Karpas-422 (cell line): Measurements from ENCODE around the gene FHL3. TPM values are rescaled to one million over a fixed set of nuclear protein-coding genes. Genes with fewer than 3 reads are reported as not detected.
A peak's percentile ranks its signal among the peaks of the same experiment; 100 is the strongest.
"Not testable (repeated sequence)": the region's sequence is repeated elsewhere in the genome, so short reads cannot be mapped to it uniquely, and the experiment has no call there.

ENCODE experiments used
- DNase-seq: peaks from one replicate; pipeline ENCODE4 v3.0.0-alpha.2; 2015
- H2AFZ ChIP-seq: fragments of 200-600 bp; sonication (generic); 2 replicates; pipeline ENCODE4 v1.6.1; 2014; ENCODE audit warnings: antibody characterized with exemption, low read length, mixed read lengths
- H3K27ac ChIP-seq: fragments of 200-600 bp; sonication (generic); 2 replicates; pipeline ENCODE4 v1.5.1; 2014; ENCODE audit warnings: mild to moderate bottlenecking, low read length, moderate library complexity
- H3K27me3 ChIP-seq: fragments of 200-600 bp; sonication (generic); 2 replicates; pipeline ENCODE4 v1.6.1; 2014; ENCODE audit warnings: low read length, mixed read lengths
- H3K36me3 ChIP-seq: fragments of 200-600 bp; sonication (generic); 2 replicates; pipeline ENCODE4 v1.6.1; 2014; ENCODE audit warnings: low read length, mixed read lengths; ENCODE audit not compliant: insufficient read depth
- H3K4me1 ChIP-seq: fragments of 200-600 bp; sonication (generic); 2 replicates; pipeline ENCODE4 v1.6.1; 2014; ENCODE audit warnings: mild to moderate bottlenecking, low read length, mixed read lengths
- H3K4me2 ChIP-seq: fragments of 200-600 bp; sonication (generic); 2 replicates; pipeline ENCODE4 v1.6.1; 2014; ENCODE audit warnings: low read length, low read depth, mild to moderate bottlenecking; ENCODE audit not compliant: poor library complexity, severe bottlenecking
- H3K4me3 ChIP-seq: fragments of 200-600 bp; sonication (generic); 2 replicates; pipeline ENCODE4 v1.5.1; 2014; ENCODE audit warnings: mild to moderate bottlenecking, antibody characterized with exemption, low read length, mixed read lengths
- H3K79me2 ChIP-seq: fragments of 200-600 bp; sonication (generic); 2 replicates; pipeline ENCODE4 v1.6.1; 2014; ENCODE audit warnings: mild to moderate bottlenecking, low read length, mixed read lengths
- H3K9ac ChIP-seq: fragments of 200-600 bp; sonication (generic); 2 replicates; pipeline ENCODE4 v1.6.0; 2014; ENCODE audit warnings: low read length
- H3K9me2 ChIP-seq: fragments of 200-600 bp; sonication (generic), shearing (Covaris generic); replicated peaks from 2 replicates; pipeline ENCODE4 v1.6.0; 2014; ENCODE audit warnings: mild to moderate bottlenecking, low read length, moderate library complexity; ENCODE audit not compliant: insufficient read depth
- H3K9me3 ChIP-seq: fragments of 300-700, 200-600 bp; sonication (generic); 2 replicates; pipeline ENCODE4 v1.6.1; 2014; ENCODE audit warnings: low read length, mixed read lengths
- H4K20me1 ChIP-seq: fragments of 200-600 bp; sonication (generic); 2 replicates; pipeline ENCODE4 v1.6.1; 2014; ENCODE audit warnings: mild to moderate bottlenecking, antibody characterized with exemption, low read length, low read depth; ENCODE audit not compliant: insufficient read depth
- total RNA-seq: library from RNA; depleted of rRNA; stranded (reverse); fragments of >200 nt; shearing (Covaris generic); gene quantifications from 2 replicates; pipeline ENCODE4 v1.2.3, GENCODE V29; 2014; ENCODE audit warnings: low replicate concordance

Gene FHL3
- total RNA-seq, 1 experiment from 2014 or later, result 10.7 TPM

DNA sequence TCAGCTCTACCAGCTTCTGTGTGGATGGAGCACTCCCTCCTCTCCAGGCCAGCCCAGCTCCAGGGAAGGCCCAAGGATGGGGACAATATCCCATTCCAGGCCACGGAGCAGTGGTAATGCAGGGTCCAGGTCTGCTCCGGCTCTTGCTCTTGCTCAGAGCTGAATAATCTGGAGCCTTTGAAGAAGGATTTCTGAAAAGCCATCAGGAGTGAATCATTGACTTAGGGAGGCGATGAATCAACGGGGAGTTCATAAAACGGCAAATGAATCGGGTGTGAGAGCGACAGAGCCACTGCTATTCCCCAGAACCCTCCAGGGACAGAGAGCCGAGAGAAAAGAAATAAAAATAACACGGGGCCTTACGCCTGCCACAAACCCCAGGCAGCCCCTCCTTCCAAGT is 33.5 kb upstream of the FHL3 start:
- no peak overlapping the region for H3K27ac ChIP-seq
- H3K4me3 ChIP-seq, result no peak overlapping the region
- H2AFZ ChIP-seq, result no peak overlapping the region
- no peaks in the 10 kb centered on the region for H3K9me3 ChIP-seq
- no peaks in the 10 kb centered on the region for H3K9me2 ChIP-seq
- H3K4me1 ChIP-seq, result peaks cover 6% of the 10 kb centered on the region; the same call in 1 of the 2 replicates
- no peaks in the 10 kb centered on the region for H3K79me2 ChIP-seq
- H3K27me3 ChIP-seq, result no peaks in the 10 kb centered on the region
- no peaks in the 10 kb centered on the region for H3K36me3 ChIP-seq
- H3K4me2 ChIP-seq, result no peak overlapping the region
- H4K20me1 ChIP-seq, result peaks cover 5% of the 10 kb centered on the region; the same call in 1 of the 2 replicates
- H3K9ac ChIP-seq, result no peak overlapping the region
- DNase-seq, result no peak

GRCh38 chr1:38037221-38037939 is 32.1 kb upstream of the FHL3 start:
- Histone ChIP-seq H3K27ac (no peak overlapping the region), H3K27me3 (no peaks in the 10 kb centered on the region), H3K4me2 (no peak overlapping the region), H4K20me1 (peaks cover 5% of the 10 kb centered on the region; the same call in 1 of the 2 replicates), H3K4me1 (peaks cover 6% of the 10 kb centered on the region; the same call in 1 of the 2 replicates), H3K36me3 (no peaks in the 10 kb centered on the region), H3K79me2 (no peaks in the 10 kb centered on the region), H3K9ac (no peak overlapping the region), H3K9me3 (no peaks in the 10 kb centered on the region), H3K4me3 (no peak overlapping the region), H2AFZ (no peak overlapping the region), H3K9me2 (no peaks in the 10 kb centered on the region)
- DNase-seq, result peak; percentile 67

- no peaks in the 10 kb centered on the region for H3K79me2 ChIP-seq
- no peaks in the 10 kb centered on the region for H3K9me2 ChIP-seq
- no peak overlapping the region for H2AFZ ChIP-seq
- H3K36me3 ChIP-seq, result no peaks in the 10 kb centered on the region
- H3K4me2 ChIP-seq, result no peak overlapping the region
- H3K27ac ChIP-seq, result no peak overlapping the region
- no peaks in the 10 kb centered on the region for H3K9me3 ChIP-seq
- DNase-seq, result no peak
- H3K9ac ChIP-seq, result no peak overlapping the region
- H4K20me1 ChIP-seq, result 0 out of 2 replicates have a peak, but pooled peaks cover 6% of the 10 kb centered on the region
- H3K27me3 ChIP-seq, result no peaks in the 10 kb centered on the region
- H3K4me3 ChIP-seq, result no peak overlapping the region
- H3K4me1 ChIP-seq, result peaks cover 7% of the 10 kb centered on the region
Observed at GRCh38 chr1:38034871-38035270, 29.6 kb upstream of the FHL3 start.

DNA sequence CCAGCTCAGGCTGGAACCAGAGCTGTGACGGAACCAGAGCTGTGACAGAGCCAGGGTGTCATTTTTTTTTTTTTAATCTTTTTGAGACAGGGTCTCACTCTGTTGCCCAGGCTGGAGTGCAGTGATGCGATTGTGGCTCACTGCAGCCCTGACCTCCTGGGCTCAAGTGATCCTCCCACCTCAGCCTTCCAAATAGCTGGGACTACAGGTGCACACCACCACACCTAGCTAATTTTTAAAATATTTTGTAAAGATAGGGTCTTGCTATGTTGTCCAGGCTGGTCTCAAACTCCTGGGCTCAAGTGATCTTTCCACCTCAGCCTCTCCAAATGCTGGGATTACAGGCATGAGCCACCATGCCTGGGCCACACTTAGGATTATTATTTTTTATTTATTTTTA is 27.7 kb upstream of the FHL3 start:
- peaks cover 11% of the 10 kb centered on the region for H3K4me1 ChIP-seq
- DNase-seq, H3K27ac ChIP-seq, H3K36me3 ChIP-seq, H4K20me1 ChIP-seq, H3K79me2 ChIP-seq, H3K9me3 ChIP-seq, H3K9ac ChIP-seq, H3K4me3 ChIP-seq, H3K9me2 ChIP-seq, H3K4me2 ChIP-seq, H3K27me3 ChIP-seq, H2AFZ ChIP-seq: not testable (repeated sequence)

GRCh38 chr1:38031513-38031866 is 26.2 kb upstream of the FHL3 start:
- no peaks in the 10 kb centered on the region for H3K36me3 ChIP-seq
- H4K20me1 ChIP-seq, result 0 out of 2 replicates have a peak, but pooled peaks cover 12% of the 10 kb centered on the region
- no peak overlapping the region for H3K4me2 ChIP-seq

DNA sequence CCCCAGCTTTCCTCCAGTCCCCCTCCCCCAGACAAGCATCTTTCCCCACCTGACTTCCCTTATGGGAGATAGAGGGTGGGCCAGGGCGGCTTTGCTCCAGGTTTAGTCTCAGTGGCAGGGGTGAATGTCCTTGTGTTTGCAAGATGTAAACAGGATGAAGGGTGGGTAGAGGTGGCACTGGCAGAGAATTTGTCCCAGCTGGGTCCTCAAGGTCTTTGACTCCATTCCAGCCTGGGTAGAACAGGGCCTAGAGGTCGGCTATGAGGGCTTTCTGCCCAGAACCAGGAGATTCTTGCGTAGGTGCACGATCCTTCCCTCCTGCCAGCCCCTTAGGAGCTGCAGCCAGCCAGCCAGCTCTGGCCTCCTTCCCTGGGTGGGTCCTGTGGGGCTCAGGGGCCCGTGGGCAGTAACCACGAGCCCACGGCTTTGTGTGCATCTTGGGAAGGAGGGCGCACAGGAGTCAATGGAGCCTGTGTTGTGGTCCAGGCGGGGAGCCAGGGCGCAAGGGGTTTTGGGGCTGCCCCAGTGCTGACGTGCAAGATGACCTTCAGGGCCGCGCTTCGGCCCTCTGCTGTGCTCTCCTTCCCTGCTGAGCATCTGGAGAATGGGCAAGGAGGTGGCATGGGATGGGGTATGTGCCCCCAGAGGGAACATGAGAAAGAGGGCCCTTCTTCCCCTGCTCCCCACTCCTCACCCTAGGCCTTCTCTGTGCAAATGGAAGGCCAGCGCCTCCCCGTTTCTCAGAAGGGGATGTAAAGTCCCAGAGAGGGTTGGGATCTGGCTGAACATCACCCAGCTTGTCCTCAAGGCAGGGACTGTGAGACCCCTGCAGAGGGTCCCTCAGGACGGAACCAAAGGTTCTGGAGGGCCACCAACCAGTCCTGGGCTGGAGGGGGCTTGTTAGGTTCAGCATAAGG is 25.5 kb upstream of the FHL3 start:
- Histone ChIP-seq H2AFZ (no peak overlapping the region), H3K79me2 (no peaks in the 10 kb centered on the region), H3K27me3 (no peaks in the 10 kb centered on the region), H3K9ac (no peak overlapping the region), H3K9me2 (no peaks in the 10 kb centered on the region), H3K27ac (no peak overlapping the region), H3K4me1 (peaks cover 11% of the 10 kb centered on the region), H3K4me2 (no peak overlapping the region), H3K9me3 (no peaks in the 10 kb centered on the region), H3K4me3 (no peak overlapping the region), H3K36me3 (no peaks in the 10 kb centered on the region), H4K20me1 (0 out of 2 replicates have a peak, but pooled peaks cover 12% of the 10 kb centered on the region)
- DNase-seq, result no peak

More at GRCh38 chr1:38031513-38031866, 26.2 kb upstream of the FHL3 start:
- Histone ChIP-seq H3K4me3 (no peak overlapping the region), H3K9me2 (no peaks in the 10 kb centered on the region), H3K9ac (no peak overlapping the region), H3K79me2 (no peaks in the 10 kb centered on the region), H3K9me3 (no peaks in the 10 kb centered on the region), H3K27me3 (no peaks in the 10 kb centered on the region), H3K27ac (no peak overlapping the region), H2AFZ (no peak overlapping the region), H3K4me1 (peaks cover 11% of the 10 kb centered on the region)
- DNase-seq, result no peak

DNA sequence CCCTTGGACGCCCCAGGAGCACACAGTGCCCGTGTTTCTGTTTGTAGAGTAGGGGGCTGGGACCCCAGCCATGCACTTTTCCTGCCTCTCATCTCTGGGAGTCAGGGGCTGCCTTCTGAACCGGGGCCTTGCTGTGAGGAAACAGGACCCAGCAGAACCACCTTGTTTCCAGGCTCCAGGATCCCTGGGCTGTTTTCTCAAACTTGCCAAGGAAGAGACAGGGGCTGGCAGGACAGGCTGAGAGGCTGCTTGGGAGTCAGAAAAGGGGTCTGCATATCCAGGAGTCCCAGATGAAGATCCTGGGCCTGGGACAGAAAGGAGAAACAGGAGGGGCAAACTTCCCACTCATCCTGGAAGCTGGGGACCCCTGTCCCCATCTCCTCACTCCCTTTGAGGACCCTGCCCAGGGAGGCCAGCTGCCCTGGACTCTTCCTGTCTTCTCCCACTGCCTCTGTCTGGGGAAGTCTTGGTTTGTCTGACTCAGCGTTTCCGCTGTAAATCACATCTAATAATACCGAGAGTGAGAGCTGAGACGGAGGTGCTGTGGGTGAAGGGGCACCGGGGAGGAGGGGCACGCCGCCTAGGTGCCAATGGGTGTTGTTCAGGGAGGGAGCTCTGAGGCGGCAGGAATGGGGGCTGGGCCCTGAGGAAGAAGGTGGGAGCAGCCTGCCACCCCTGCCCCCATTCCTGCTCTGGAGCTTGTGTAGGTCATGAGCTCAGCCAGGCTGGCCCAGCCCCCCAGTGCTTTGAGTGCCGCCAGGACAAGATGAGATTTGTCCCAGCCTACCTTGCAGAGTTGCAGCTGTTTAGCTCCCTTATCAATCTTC is 24.6 kb upstream of the FHL3 start:
- peaks cover 11% of the 10 kb centered on the region for H3K4me1 ChIP-seq
- no peaks in the 10 kb centered on the region for H3K9me2 ChIP-seq
- H3K27me3 ChIP-seq, result no peaks in the 10 kb centered on the region
- H3K79me2 ChIP-seq, result no peaks in the 10 kb centered on the region
- H3K27ac ChIP-seq, result no peak overlapping the region
- no peaks in the 10 kb centered on the region for H3K9me3 ChIP-seq
- H3K9ac ChIP-seq, result no peak overlapping the region
- peak; percentile 57 for DNase-seq
- H3K4me2 ChIP-seq, result no peak overlapping the region
- H4K20me1 ChIP-seq, result 0 out of 2 replicates have a peak, but pooled peaks cover 12% of the 10 kb centered on the region
- H2AFZ ChIP-seq, result no peak overlapping the region
- peaks cover 2% of the 10 kb centered on the region for H3K36me3 ChIP-seq
- H3K4me3 ChIP-seq, result no peak overlapping the region
